COLO668 (cell line): ENCODE results near the gene THAP10.
"Not testable (repeated sequence)": the region's sequence is repeated elsewhere in the genome, so short reads cannot be mapped to it uniquely, and the experiment has no call there.

Experiments used
- DNase-seq: peaks from one replicate; lab custom pipeline; 2025; ENCODE audit not compliant: unreplicated experiment; lab: John Stamatoyannopoulos, UW

Gene THAP10

GRCh38 chr15:70879401-70879800, 12.8 kb downstream of the THAP10 start:
- no peak for DNase-seq

GRCh38 chr15:70876683-70877082, 15.6 kb downstream of the THAP10 start:
- no peak for DNase-seq

- DNase-seq = no peak
These were observed 16.2 kb downstream of the THAP10 start for GRCh38 chr15:70876011-70876410.

- no peak for DNase-seq
These were observed 17.0 kb downstream of the THAP10 start for GRCh38 chr15:70875001-70875782.

- DNase-seq = no peak
These were observed 18.8 kb downstream of the THAP10 start for GRCh38 chr15:70873232-70874054.

GRCh38 chr15:70871490-70871889, 20.7 kb downstream of the THAP10 start:
- DNase-seq = not testable (repeated sequence)

GRCh38 chr15:70870051-70870450, 22.2 kb downstream of the THAP10 start:
- DNase-seq = no peak

GRCh38 chr15:70869346-70869745, 22.9 kb downstream of the THAP10 start:
- no peak for DNase-seq

GRCh38 chr15:70867911-70868467, 24.2 kb downstream of the THAP10 start:
- no peak for DNase-seq

- DNase-seq = no peak
These were observed 25.1 kb downstream of the THAP10 start for GRCh38 chr15:70866982-70867641.

- no peak for DNase-seq
These were observed 28.6 kb downstream of the THAP10 start for GRCh38 chr15:70863450-70864218.

- no peak for DNase-seq
These were observed 32.2 kb downstream of the THAP10 start for GRCh38 chr15:70859998-70860397.

- no peak for DNase-seq
These were observed 32.8 kb downstream of the THAP10 start for GRCh38 chr15:70859322-70859908.

GRCh38 chr15:70858614-70859321, 33.5 kb downstream of the THAP10 start:
- DNase-seq = not testable (repeated sequence)

- DNase-seq = no peak
These were observed 34.5 kb downstream of the THAP10 start for GRCh38 chr15:70857562-70858285.

- no peak for DNase-seq
These were observed 35.2 kb downstream of the THAP10 start for GRCh38 chr15:70856884-70857561.

GRCh38 chr15:70856177-70856883, 35.9 kb downstream of the THAP10 start:
- DNase-seq = no peak

- DNase-seq = no peak
These were observed 36.5 kb downstream of the THAP10 start for GRCh38 chr15:70855764-70856163.
